ENCODE results near the gene BCOR. TPM values are rescaled to one million over a fixed set of nuclear protein-coding genes. Genes with fewer than 3 reads are reported as not detected.

The BCOR gene
- total and polyA plus RNA-seq, 2 donors, result 24.4 to 28.9 TPM

DNA sequence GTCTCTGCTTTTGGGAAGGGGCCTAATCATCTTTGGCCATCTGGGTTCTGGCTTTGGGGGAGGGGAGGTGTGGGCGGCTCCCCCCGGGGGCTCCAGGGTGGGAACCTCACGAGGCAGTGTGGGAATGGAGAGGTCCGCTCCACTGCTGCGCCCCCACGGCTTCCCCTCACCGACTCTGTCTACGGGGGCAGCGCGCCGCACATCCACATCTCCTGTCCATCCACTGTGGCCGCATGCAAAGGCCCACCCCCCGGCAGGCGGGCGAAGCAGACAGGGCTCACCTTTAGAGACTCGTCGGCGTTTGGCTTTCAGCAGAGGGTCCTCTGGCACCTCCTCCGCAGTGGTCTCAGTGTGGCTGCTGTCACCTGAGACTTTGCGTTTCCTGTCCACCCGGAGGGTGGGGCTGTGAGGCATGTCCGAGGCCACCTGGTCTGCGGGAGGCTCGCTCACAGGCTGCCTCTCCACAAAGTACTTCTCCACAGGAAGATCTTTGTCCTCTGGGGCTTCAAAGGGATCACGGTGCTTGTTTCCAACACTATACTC is 33.6 kb downstream of the BCOR start:
- DNase-seq (ENCODE audit: low read depth in 6 of 9, low spot score in 9 of 9), result no peak
- no peaks in the 10 kb centered on the region for H3K9me3 ChIP-seq (ENCODE audit: control insufficient read depth in 2 of 2, insufficient read depth in 1 of 2, low read length in 1 of 2)
- H3K4me1 ChIP-seq (ENCODE audit: control insufficient read depth in 2 of 2, insufficient read depth in 2 of 2, low read length in 2 of 2), result peaks cover 0 to 24% of the 10 kb centered on the region in 2 donors
- H3K4me3 ChIP-seq (ENCODE audit: low read length in 2 of 2), result no peak overlapping the region
- H3K36me3 ChIP-seq (ENCODE audit: control insufficient read depth in 2 of 2, insufficient read depth in 2 of 2, low read length in 1 of 2), result peaks cover 72 to 86% of the 10 kb centered on the region in 2 donors
- WGBS, result 95% methylated on average over 25 of the region's 25 CpGs
- H3K27ac ChIP-seq (ENCODE audit: low read depth in 1 of 2, low read length in 1 of 2), result no peak overlapping the region
- H3K27me3 ChIP-seq (ENCODE audit: control insufficient read depth in 2 of 2, insufficient read depth in 1 of 2, low read length in 1 of 2), result no peaks in the 10 kb centered on the region

DNA sequence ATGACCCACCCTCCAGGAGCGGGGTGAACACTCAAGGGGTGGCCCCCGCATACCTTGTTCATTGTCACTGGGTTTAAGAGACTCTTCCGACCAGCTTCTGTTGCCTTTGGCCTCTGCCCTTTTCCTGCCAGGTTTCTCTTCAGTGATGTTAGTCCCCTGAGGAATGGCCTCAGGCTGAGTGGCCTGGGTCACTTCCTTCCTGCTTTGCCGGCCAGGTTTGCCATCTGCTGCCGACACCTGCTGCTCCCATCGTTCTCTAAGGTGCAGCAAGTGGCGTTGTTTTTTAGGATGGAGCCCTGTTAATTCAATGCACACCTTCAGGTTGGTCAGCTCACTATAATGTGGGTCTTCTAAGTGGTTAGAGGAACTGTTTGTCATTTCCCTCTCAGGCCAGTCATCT is 34.2 kb downstream of the BCOR start:
- Histone ChIP-seq H3K27me3 (ENCODE audit: control insufficient read depth in 2 of 2, insufficient read depth in 1 of 2, low read length in 1 of 2) (no peaks in the 10 kb centered on the region), H3K9me3 (ENCODE audit: control insufficient read depth in 2 of 2, insufficient read depth in 1 of 2, low read length in 1 of 2) (no peaks in the 10 kb centered on the region), H3K27ac (ENCODE audit: low read depth in 1 of 2, low read length in 1 of 2) (no peak overlapping the region), H3K4me3 (ENCODE audit: low read length in 2 of 2) (no peak overlapping the region), H3K36me3 (ENCODE audit: control insufficient read depth in 2 of 2, insufficient read depth in 2 of 2, low read length in 1 of 2) (peaks cover 72 to 86% of the 10 kb centered on the region in 2 donors), H3K4me1 (ENCODE audit: control insufficient read depth in 2 of 2, insufficient read depth in 2 of 2, low read length in 2 of 2) (peaks cover 0 to 24% of the 10 kb centered on the region in 2 donors)
- DNase-seq (ENCODE audit: low read depth in 6 of 9, low spot score in 9 of 9), result no peak
- WGBS, result 95% methylated on average over 7 of the region's 7 CpGs

DNA sequence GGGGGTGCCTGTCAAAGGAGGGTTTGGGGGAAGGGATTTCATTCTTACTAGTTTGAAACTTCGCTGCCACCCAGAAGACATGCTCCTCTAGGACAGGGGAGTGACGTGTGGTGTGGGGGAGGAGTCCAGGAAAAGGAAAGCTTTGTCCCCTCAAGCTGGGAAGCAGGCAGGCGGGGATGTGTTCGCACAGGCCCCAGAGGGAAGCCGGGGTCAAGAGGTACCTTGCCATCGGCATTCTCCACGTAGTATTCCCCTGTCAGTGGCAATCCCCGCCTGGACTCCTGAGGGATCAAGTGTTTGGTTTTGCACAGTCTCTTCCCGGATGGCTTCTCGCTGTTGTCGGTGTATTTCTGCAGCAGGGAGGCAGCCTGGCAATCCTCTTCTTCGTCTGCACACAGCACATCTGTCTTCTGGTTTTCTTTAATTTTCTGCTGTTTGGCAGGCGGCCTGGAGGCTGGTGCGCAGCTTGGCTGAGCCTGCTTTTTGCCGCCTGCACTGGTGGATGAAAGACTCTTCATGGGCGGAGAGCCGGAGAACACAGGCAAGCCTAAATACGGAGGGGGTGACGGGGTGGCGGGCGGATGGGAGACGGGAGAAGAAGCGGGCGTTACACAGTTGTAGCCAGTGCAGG is 35.1 kb downstream of the BCOR start:
- no peaks in the 10 kb centered on the region for H3K9me3 ChIP-seq (ENCODE audit: control insufficient read depth in 2 of 2, insufficient read depth in 1 of 2, low read length in 1 of 2)
- H3K36me3 ChIP-seq (ENCODE audit: control insufficient read depth in 2 of 2, insufficient read depth in 2 of 2, low read length in 1 of 2), result peaks cover 69 to 86% of the 10 kb centered on the region in 2 donors
- no peak overlapping the region for H3K4me3 ChIP-seq (ENCODE audit: low read length in 2 of 2)
- H3K27ac ChIP-seq (ENCODE audit: low read depth in 1 of 2, low read length in 1 of 2), result no peak overlapping the region
- no peaks in the 10 kb centered on the region for H3K27me3 ChIP-seq (ENCODE audit: control insufficient read depth in 2 of 2, insufficient read depth in 1 of 2, low read length in 1 of 2)
- 95% methylated on average over 24 of the region's 24 CpGs for WGBS
- H3K4me1 ChIP-seq (ENCODE audit: control insufficient read depth in 2 of 2, insufficient read depth in 2 of 2, low read length in 2 of 2), result peaks cover 0 to 24% of the 10 kb centered on the region in 2 donors
- no peak for DNase-seq (ENCODE audit: low read depth in 6 of 9, low spot score in 9 of 9)

DNA sequence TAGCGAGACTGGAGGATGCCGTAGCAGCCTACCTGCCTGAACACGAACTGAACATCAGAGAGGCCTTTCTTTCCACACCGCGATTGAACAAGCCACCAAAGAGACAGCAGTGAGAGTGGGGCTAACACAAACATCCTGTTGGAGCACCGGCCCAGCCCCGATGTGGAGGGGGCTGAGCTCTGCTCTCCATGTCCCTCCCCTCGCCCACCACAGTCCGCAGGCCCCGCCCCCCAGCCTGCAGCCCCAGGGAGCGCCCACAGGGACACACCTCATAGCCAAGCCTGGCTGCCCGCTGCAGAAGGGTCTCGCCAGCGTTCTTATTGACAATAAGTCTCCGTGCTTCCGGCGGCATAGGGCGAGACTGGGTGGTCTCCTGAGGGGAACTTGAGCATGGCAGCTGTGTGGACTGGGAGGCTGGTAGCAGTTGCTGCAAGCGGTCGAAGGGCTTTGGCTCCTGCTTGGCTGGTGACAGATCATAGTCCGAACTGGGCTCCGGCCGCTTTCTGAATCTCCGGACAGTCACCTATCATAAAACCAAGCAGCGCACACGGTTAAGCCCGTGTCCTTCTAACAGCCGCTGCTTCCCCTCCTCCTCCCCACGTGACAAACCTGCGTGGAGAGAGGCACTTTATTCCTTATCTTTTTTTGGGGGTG is 35.8 kb downstream of the BCOR start:
- Histone ChIP-seq H3K9me3 (ENCODE audit: control insufficient read depth in 2 of 2, insufficient read depth in 1 of 2, low read length in 1 of 2) (no peaks in the 10 kb centered on the region), H3K4me3 (ENCODE audit: low read length in 2 of 2) (no peak overlapping the region), H3K27ac (ENCODE audit: low read depth in 1 of 2, low read length in 1 of 2) (peak overlapping the region; percentile 57 to 65), H3K4me1 (ENCODE audit: control insufficient read depth in 2 of 2, insufficient read depth in 2 of 2, low read length in 2 of 2) (peaks cover 0 to 24% of the 10 kb centered on the region in 2 donors), H3K36me3 (ENCODE audit: control insufficient read depth in 2 of 2, insufficient read depth in 2 of 2, low read length in 1 of 2) (peaks cover 73 to 89% of the 10 kb centered on the region in 2 donors), H3K27me3 (ENCODE audit: control insufficient read depth in 2 of 2, insufficient read depth in 1 of 2, low read length in 1 of 2) (no peaks in the 10 kb centered on the region)
- WGBS, result 91% methylated on average over 30 of the region's 30 CpGs
- peak in 2 of 9 donors; percentile 37 to 61 for DNase-seq (ENCODE audit: low read depth in 6 of 9, low spot score in 9 of 9)

DNA sequence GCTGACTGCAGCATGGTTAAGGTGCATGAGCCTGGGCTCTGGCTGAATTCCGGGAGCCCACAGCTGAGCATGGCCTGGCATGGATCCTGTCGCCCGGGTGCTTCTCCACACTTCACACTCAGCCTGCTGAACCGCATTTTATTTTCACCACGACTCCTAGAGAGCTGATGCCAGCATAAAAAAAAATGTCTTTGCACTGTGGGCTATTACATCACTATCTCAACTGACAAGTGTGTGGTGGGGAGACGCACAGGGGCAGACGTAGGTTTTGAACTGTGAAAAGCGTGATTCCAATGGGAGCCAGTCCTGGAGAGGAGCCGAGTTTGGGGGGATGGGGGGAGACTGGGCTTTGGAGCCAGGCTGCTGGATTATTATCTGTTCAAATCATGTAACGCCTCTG is 36.8 kb downstream of the BCOR start:
- DNase-seq (ENCODE audit: low read depth in 6 of 9, low spot score in 9 of 9), result no peak
- Histone ChIP-seq H3K27me3 (ENCODE audit: control insufficient read depth in 2 of 2, insufficient read depth in 1 of 2, low read length in 1 of 2) (no peaks in the 10 kb centered on the region), H3K27ac (ENCODE audit: low read depth in 1 of 2, low read length in 1 of 2) (no peak overlapping the region), H3K9me3 (ENCODE audit: control insufficient read depth in 2 of 2, insufficient read depth in 1 of 2, low read length in 1 of 2) (no peaks in the 10 kb centered on the region), H3K4me1 (ENCODE audit: control insufficient read depth in 2 of 2, insufficient read depth in 2 of 2, low read length in 2 of 2) (peaks cover 0 to 24% of the 10 kb centered on the region in 2 donors), H3K36me3 (ENCODE audit: control insufficient read depth in 2 of 2, insufficient read depth in 2 of 2, low read length in 1 of 2) (peaks cover 79 to 93% of the 10 kb centered on the region in 2 donors), H3K4me3 (ENCODE audit: low read length in 2 of 2) (no peak overlapping the region)
- WGBS, result 95% methylated on average over 10 of the region's 10 CpGs

DNA sequence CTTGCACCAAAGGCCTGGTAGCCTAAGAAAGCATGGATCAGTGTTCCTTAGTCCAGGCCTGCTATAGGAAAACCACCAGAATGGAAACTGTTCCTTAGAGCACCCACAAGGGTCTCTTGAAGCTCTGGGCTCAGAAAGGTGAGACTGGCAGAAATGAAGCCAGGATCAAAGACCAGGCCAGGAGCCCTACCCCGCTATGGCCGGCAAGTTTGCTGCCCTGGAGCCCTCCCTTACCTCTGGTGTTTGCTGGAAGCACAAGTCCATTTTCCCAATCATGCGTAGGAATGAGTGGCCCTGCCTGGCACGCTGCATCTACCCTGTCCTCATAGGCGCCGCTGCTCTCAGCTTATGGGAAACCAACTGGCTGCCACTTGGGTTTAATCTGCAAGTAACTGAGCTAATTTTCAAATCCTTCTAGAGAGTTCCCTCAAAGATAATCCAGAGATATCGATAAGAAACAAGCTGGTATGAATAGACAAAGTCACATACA is 37.4 kb downstream of the BCOR start:
- peaks cover 83 to 93% of the 10 kb centered on the region in 2 donors for H3K36me3 ChIP-seq (ENCODE audit: control insufficient read depth in 2 of 2, insufficient read depth in 2 of 2, low read length in 1 of 2)
- no peaks in the 10 kb centered on the region for H3K27me3 ChIP-seq (ENCODE audit: control insufficient read depth in 2 of 2, insufficient read depth in 1 of 2, low read length in 1 of 2)
- DNase-seq (ENCODE audit: low read depth in 6 of 9, low spot score in 9 of 9), result no peak
- H3K4me3 ChIP-seq (ENCODE audit: low read length in 2 of 2), result no peak overlapping the region
- H3K27ac ChIP-seq (ENCODE audit: low read depth in 1 of 2, low read length in 1 of 2), result no peak overlapping the region
- H3K4me1 ChIP-seq (ENCODE audit: control insufficient read depth in 2 of 2, insufficient read depth in 2 of 2, low read length in 2 of 2), result peaks cover 0 to 22% of the 10 kb centered on the region in 2 donors
- 98% methylated on average over 7 of the region's 7 CpGs for WGBS
- H3K9me3 ChIP-seq (ENCODE audit: control insufficient read depth in 2 of 2, insufficient read depth in 1 of 2, low read length in 1 of 2), result no peaks in the 10 kb centered on the region

DNA sequence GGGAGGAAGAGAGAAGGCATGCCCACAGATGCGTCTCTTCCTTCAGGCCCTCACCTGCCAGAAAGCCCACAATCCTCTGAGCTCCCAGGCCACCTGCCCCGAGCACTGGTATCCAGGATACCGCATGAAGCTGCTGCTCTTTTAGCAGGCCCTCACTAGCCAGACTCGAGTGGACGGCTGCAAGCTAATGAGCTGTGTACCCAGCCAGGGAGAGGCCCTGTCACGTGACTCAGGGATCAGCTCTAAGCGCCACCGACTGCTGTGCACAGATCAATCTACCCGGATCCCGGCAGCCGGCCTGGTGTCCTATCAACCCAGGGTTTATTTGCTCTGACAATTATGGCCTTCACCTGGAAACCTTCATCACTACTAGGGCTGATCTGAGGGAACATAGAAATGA is 39.0 kb downstream of the BCOR start:
- H3K9me3 ChIP-seq (ENCODE audit: control insufficient read depth in 2 of 2, insufficient read depth in 1 of 2, low read length in 1 of 2), result peaks cover 0 to 1% of the 10 kb centered on the region in 2 donors
- 91% methylated on average over 11 of the region's 11 CpGs for WGBS

DNA sequence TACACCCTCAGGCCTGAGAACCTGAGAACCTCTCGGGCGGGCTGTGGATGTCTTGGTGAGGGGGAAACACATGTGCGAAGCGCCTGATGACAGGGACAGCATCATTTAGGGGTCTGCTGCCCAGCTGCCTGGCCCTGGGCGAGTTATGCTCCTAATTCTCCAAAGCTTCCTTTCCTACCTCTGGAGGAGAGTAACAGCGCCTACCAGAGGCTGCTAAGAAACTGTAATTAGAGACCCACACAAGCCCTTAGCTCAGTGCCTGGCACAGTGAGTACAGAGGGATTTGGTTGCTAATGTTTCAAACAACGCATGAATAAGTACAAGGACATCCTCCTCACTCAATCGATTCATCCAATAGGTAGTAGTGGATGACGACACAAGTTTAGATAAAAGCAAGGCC is 40.4 kb downstream of the BCOR start:
- H3K4me3 ChIP-seq (ENCODE audit: low read length in 2 of 2), result no peak overlapping the region
- H3K27me3 ChIP-seq (ENCODE audit: control insufficient read depth in 2 of 2, insufficient read depth in 1 of 2, low read length in 1 of 2), result no peaks in the 10 kb centered on the region
- no peak overlapping the region for H3K27ac ChIP-seq (ENCODE audit: low read depth in 1 of 2, low read length in 1 of 2)
- DNase-seq (ENCODE audit: low read depth in 6 of 9, low spot score in 9 of 9), result no peak
- peaks cover 79 to 94% of the 10 kb centered on the region in 2 donors for H3K36me3 ChIP-seq (ENCODE audit: control insufficient read depth in 2 of 2, insufficient read depth in 2 of 2, low read length in 1 of 2)
- H3K4me1 ChIP-seq (ENCODE audit: control insufficient read depth in 2 of 2, insufficient read depth in 2 of 2, low read length in 2 of 2), result peaks cover 0 to 14% of the 10 kb centered on the region in 2 donors
- peaks cover 1 to 4% of the 10 kb centered on the region in 2 donors for H3K9me3 ChIP-seq (ENCODE audit: control insufficient read depth in 2 of 2, insufficient read depth in 1 of 2, low read length in 1 of 2)
- WGBS, result 96% methylated on average over 9 of the region's 9 CpGs

More for the DNA sequence above, 39.0 kb downstream of the BCOR start:
- H3K27ac ChIP-seq (ENCODE audit: low read depth in 1 of 2, low read length in 1 of 2), result no peak overlapping the region
- H3K4me1 ChIP-seq (ENCODE audit: control insufficient read depth in 2 of 2, insufficient read depth in 2 of 2, low read length in 2 of 2), result peaks cover 0 to 20% of the 10 kb centered on the region in 2 donors
- peaks cover 79 to 96% of the 10 kb centered on the region in 2 donors for H3K36me3 ChIP-seq (ENCODE audit: control insufficient read depth in 2 of 2, insufficient read depth in 2 of 2, low read length in 1 of 2)
- H3K4me3 ChIP-seq (ENCODE audit: low read length in 2 of 2), result no peak overlapping the region
- no peak for DNase-seq (ENCODE audit: low read depth in 6 of 9, low spot score in 9 of 9)
- no peaks in the 10 kb centered on the region for H3K27me3 ChIP-seq (ENCODE audit: control insufficient read depth in 2 of 2, insufficient read depth in 1 of 2, low read length in 1 of 2)

DNA sequence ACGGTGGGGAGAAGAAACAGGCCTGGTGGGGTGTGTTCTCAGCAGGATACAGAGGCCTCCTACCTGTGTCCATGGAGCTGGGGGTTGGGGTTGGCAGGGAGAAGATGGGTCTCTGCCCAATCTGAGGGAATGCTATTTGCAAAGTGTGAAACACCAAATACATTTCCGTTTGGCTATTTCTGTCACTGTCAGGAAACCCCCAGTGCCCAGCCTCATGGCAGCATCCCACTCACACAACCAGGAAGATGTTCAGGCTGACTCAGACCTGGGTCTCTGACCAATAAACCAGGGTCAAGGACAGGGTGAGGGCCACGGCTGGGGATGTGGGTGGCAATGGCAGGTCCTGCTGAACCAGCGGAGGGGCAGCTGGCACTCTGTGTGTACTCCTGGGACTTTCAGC is 41.3 kb downstream of the BCOR start:
- H3K36me3 ChIP-seq (ENCODE audit: control insufficient read depth in 2 of 2, insufficient read depth in 2 of 2, low read length in 1 of 2), result peaks cover 75 to 93% of the 10 kb centered on the region in 2 donors
- no peak overlapping the region for H3K27ac ChIP-seq (ENCODE audit: low read depth in 1 of 2, low read length in 1 of 2)
- H3K27me3 ChIP-seq (ENCODE audit: control insufficient read depth in 2 of 2, insufficient read depth in 1 of 2, low read length in 1 of 2), result no peaks in the 10 kb centered on the region
- no peak overlapping the region for H3K4me3 ChIP-seq (ENCODE audit: low read length in 2 of 2)
- DNase-seq (ENCODE audit: low read depth in 6 of 9, low spot score in 9 of 9), result no peak
- peaks cover 0 to 4% of the 10 kb centered on the region in 2 donors for H3K4me1 ChIP-seq (ENCODE audit: control insufficient read depth in 2 of 2, insufficient read depth in 2 of 2, low read length in 2 of 2)
- H3K9me3 ChIP-seq (ENCODE audit: control insufficient read depth in 2 of 2, insufficient read depth in 1 of 2, low read length in 1 of 2), result peaks cover 3 to 9% of the 10 kb centered on the region in 2 donors
- 98% methylated on average over 4 of the region's 4 CpGs for WGBS

All from thymus (tissue), 11 donors.